ENCODE data around the gene LRRFIP2. TPM values are rescaled to one million over a fixed set of nuclear protein-coding genes. Genes with fewer than 3 reads are reported as not detected.

Gene LRRFIP2
- total and polyA plus RNA-seq, 2 of the 8 experiments (the other 6 are each of a cell fraction or from before 2014, with no cell fraction given): 8.8 to 25.6 TPM

- H3K56ac ChIP-seq (replicated peaks; ENCODE audit: insufficient read length, low read depth, low read length): no peak overlapping the region
- DNase-seq (ENCODE audit: low read depth in 1 of 2, low spot score in 2 of 2) (no peak), FAIRE-seq (no peak)
- no peak overlapping the region for H2AK5ac ChIP-seq (ENCODE audit: low read depth, low read length)
- H3K9ac ChIP-seq (replicated peaks in 1 of 4; ENCODE audit: extremely low read depth in 1 of 4, low read depth in 3 of 4, low read length in 3 of 4): no peak overlapping the region
- ChIA-PET CTCF (ENCODE audit: partially characterized antibody) (interaction anchor here (0.7 kb wide), 1 partner anchor 452 kb away, joined by 3 read pairs; no protein-coding TSS in a partner anchor), POLR2A (ENCODE audit: partially characterized antibody) (interaction anchor here (0.7 kb wide), 1 partner anchor 345 kb away, joined by 4 read pairs; no protein-coding TSS in a partner anchor)
- no peak overlapping the region for H3K4me3 ChIP-seq (ENCODE audit: extremely low read depth in 1 of 4, insufficient read depth in 2 of 4, low read depth in 3 of 4, low read length in 4 of 4)
- TF ChIP-seq, protein P1, sequence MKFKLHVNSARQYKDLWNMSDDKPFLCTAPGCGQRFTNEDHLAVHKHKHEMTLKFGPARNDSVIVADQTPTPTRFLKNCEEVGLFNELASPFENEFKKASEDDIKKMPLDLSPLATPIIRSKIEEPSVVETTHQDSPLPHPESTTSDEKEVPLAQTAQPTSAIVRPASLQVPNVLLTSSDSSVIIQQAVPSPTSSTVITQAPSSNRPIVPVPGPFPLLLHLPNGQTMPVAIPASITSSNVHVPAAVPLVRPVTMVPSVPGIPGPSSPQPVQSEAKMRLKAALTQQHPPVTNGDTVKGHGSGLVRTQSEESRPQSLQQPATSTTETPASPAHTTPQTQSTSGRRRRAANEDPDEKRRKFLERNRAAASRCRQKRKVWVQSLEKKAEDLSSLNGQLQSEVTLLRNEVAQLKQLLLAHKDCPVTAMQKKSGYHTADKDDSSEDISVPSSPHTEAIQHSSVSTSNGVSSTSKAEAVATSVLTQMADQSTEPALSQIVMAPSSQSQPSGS (IDR thresholded peaks at IDR 0.05; ENCODE audit: low read length): no peak
- TF ChIP-seq BRCA1 (IDR thresholded peaks at IDR 0.05; ENCODE audit: low read depth, low read length): no peak
- no peak for TF ChIP-seq POLR2A (IDR thresholded peaks at IDR 0.05; ENCODE audit: control extremely low read depth in 1 of 2, low read depth in 2 of 2, low read length in 2 of 2)
- TF ChIP-seq YY1 (IDR thresholded peaks at IDR 0.05; ENCODE audit: low read depth, low read length): no peak
- no peak for TF ChIP-seq CHD1 (IDR thresholded peaks at IDR 0.05; ENCODE audit: low read depth, low read length)
- no peak for TF ChIP-seq RFX5 (IDR thresholded peaks at IDR 0.05; ENCODE audit: borderline replicate concordance, low read depth, low read length)
- TF ChIP-seq TEAD4 (IDR thresholded peaks at IDR 0.05; ENCODE audit: low read depth, low read length): no peak
- TF ChIP-seq CBX8 (IDR thresholded peaks at IDR 0.05; ENCODE audit: borderline replicate concordance, low read depth, low read length): no peak
- no peak for TF ChIP-seq JUND (IDR thresholded peaks at IDR 0.05; ENCODE audit: low read length)
- TF ChIP-seq BACH1 (IDR thresholded peaks at IDR 0.05; ENCODE audit: low read length): no peak
- TF ChIP-seq SIX5 (IDR thresholded peaks at IDR 0.05; ENCODE audit: low read depth, low read length): no peak
- no peak for TF ChIP-seq SUZ12 (IDR thresholded peaks at IDR 0.05; ENCODE audit: low read length)
- TF ChIP-seq ZNF274 (IDR thresholded peaks at IDR 0.05; ENCODE audit: borderline replicate concordance, extremely low read depth, low read length): no peak
- no peaks in the 10 kb centered on the region for H4K20me1 ChIP-seq (replicated peaks in 1 of 2; ENCODE audit: control insufficient read depth in 1 of 2, insufficient read depth in 2 of 2, low read length in 2 of 2)
- H4K91ac ChIP-seq (replicated peaks; ENCODE audit: insufficient read length, low read length): no peak overlapping the region
- peaks cover 0 to 5% of the 10 kb centered on the region in 2 experiments; a peak in 2 of 4 replicates for H3K79me2 ChIP-seq (ENCODE audit: control insufficient read depth in 1 of 2, insufficient read depth in 2 of 2, low read length in 2 of 2)
- no peak overlapping the region for H3K4ac ChIP-seq (replicated peaks; ENCODE audit: insufficient read length, low read depth, low read length)
- no peak overlapping the region for H4K5ac ChIP-seq (ENCODE audit: insufficient read length, low read depth, low read length)
- H3K14ac ChIP-seq (ENCODE audit: insufficient read length): no peak overlapping the region
- no peaks in the 10 kb centered on the region for H3K23me2 ChIP-seq (ENCODE audit: low read depth, low read length)
- H3K4me1 ChIP-seq (replicated peaks in 1 of 4; ENCODE audit: control insufficient read depth in 3 of 4, insufficient read depth in 4 of 4, low read length in 3 of 4): no peaks in the 10 kb centered on the region
- H2BK120ac ChIP-seq (replicated peaks; ENCODE audit: low read depth, low read length): no peak overlapping the region
- no peak overlapping the region for H3K18ac ChIP-seq (ENCODE audit: extremely low read depth, low read length)
- H3K36me3 ChIP-seq (ENCODE audit: control insufficient read depth in 2 of 4, insufficient read depth in 4 of 4, low read length in 3 of 4): no peaks in the 10 kb centered on the region
- no peak overlapping the region for H3K27ac ChIP-seq (ENCODE audit: low read depth, low read length)
- H2BK5ac ChIP-seq (ENCODE audit: low read depth, low read length): no peak overlapping the region
- H2AFZ ChIP-seq (ENCODE audit: low read length): no peak overlapping the region
- no peak overlapping the region for H4K8ac ChIP-seq (ENCODE audit: extremely low read depth, insufficient read depth, low read length)
- H2BK12ac ChIP-seq (ENCODE audit: low read depth, low read length): no peak overlapping the region
- no peaks in the 10 kb centered on the region for H3K27me3 ChIP-seq (replicated peaks in 1 of 4; ENCODE audit: control insufficient read depth in 3 of 4, extremely low read depth in 1 of 4, insufficient read depth in 3 of 4, low read length in 3 of 4)
- no peak overlapping the region for H2BK20ac ChIP-seq (ENCODE audit: low read length)
- no peak overlapping the region for H3K4me2 ChIP-seq (ENCODE audit: insufficient read depth in 1 of 2, low read depth in 2 of 2, low read length in 2 of 2)
- no peaks in the 10 kb centered on the region for H3K79me1 ChIP-seq (ENCODE audit: low read depth, low read length)
- H2BK15ac ChIP-seq (ENCODE audit: low read length): no peak overlapping the region
- H3K9me3 ChIP-seq (ENCODE audit: insufficient read depth in 2 of 2, low read depth in 1 of 2, low read length in 1 of 2): no peaks in the 10 kb centered on the region
- H3K23ac ChIP-seq (ENCODE audit: insufficient read length): no peak overlapping the region
These were observed 8.4 kb upstream of the LRRFIP2 start for GRCh38 chr3:37182816-37183215.
